ENCODE results near the gene TTLL11.

The TTLL11 gene

DNA sequence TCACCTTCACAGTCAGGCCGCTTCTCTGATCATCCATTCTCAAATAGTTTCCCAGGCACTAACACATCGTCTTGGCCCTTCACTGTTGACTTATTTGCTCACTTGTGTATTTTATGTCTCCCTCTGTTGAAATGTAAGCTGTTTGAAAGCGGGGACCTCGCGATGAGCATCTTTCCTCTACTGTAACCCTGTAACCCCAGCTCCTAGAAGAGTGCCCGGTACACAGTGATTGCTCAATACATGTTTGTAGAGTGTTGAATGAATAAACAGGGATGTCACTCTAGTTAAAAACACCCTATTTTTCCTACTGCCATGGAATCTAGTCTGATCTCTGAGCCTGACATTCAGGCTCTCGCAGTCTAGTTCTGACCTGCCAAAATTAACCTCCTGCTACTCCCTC is 150.8 kb downstream of the TTLL11 start:
- no peak for DNase-seq (ENCODE audit: low read depth)
- no peak overlapping the region for H3K4me3 ChIP-seq (ENCODE audit: low read length)
- TF ChIP-seq, protein P1, sequence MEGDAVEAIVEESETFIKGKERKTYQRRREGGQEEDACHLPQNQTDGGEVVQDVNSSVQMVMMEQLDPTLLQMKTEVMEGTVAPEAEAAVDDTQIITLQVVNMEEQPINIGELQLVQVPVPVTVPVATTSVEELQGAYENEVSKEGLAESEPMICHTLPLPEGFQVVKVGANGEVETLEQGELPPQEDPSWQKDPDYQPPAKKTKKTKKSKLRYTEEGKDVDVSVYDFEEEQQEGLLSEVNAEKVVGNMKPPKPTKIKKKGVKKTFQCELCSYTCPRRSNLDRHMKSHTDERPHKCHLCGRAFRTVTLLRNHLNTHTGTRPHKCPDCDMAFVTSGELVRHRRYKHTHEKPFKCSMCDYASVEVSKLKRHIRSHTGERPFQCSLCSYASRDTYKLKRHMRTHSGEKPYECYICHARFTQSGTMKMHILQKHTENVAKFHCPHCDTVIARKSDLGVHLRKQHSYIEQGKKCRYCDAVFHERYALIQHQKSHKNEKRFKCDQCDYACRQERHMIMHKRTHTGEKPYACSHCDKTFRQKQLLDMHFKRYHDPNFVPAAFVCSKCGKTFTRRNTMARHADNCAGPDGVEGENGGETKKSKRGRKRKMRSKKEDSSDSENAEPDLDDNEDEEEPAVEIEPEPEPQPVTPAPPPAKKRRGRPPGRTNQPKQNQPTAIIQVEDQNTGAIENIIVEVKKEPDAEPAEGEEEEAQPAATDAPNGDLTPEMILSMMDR (conservative IDR thresholded peaks at IDR 0.05; ENCODE audit: low read depth, low read length): no peak

DNA sequence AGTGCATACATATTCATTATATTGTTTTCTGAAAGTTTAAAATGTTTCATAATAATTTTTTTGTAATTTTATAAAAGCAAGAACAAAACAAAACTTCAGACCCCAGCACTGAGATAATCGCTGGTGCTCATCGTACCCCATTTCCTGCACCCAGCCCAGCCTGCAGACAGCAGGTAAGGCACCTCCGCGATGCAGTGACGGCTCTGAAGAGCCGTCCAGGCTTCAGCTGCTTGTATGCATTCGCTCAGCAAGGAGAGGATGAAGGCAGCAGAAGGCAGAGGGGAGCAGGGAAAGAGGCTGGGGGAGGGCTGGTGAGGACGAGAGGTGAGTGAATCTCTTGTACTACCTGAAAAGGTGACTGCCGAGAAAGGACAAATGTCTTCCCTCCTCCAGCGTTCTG is 153.5 kb downstream of the TTLL11 start:
- H3K4me3 ChIP-seq (ENCODE audit: low read length): no peak overlapping the region
- DNase-seq (ENCODE audit: low read depth): no peak

DNA sequence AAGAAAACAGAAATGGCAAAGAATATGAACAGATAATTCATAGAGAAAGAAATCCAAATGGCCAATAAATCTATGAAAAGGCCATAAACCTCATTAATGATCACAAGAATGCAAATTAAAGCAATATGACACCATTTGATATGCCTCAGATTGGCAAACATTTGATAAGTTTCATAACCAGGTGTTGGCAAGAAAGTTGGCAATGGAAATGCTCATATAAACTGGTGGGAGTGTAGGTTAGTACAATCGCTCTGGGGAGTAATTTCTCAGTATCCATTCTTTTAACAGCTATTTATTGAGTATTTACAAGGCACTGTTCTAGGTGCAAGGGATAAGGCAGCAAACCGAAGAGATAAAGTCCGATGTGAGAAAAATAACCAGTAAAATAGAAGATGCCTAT is 154.5 kb downstream of the TTLL11 start:
- no peak overlapping the region for H3K4me3 ChIP-seq (ENCODE audit: low read length)
- no peak for DNase-seq (ENCODE audit: low read depth)
- TF ChIP-seq, protein P1 (conservative IDR thresholded peaks at IDR 0.05; ENCODE audit: low read depth, low read length): no peak

More for the DNA sequence above, 153.5 kb downstream of the TTLL11 start:
- TF ChIP-seq, protein P1 (conservative IDR thresholded peaks at IDR 0.05; ENCODE audit: low read depth, low read length): no peak

DNA sequence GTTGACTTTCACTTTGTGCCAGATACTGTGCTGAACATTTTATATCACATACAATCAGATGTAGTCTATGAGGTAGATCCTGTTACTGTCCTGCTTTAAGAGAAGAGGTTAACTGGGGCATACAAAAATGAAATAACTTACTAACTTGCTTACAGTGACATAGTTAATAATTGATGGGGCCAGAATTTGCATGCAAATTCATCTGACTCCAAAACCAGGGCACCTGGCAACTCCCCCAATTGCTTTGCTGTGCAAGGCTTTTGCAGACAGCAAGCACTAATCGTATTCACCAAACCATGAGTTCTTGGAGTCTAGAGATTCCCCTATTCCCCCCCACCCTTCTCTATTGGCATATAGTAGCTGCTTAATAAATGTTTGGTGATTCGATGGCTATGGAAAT is 155.9 kb downstream of the TTLL11 start:
- H3K4me3 ChIP-seq (ENCODE audit: low read length): no peak overlapping the region
- DNase-seq (ENCODE audit: low read depth): no peak
- TF ChIP-seq, protein P1 (conservative IDR thresholded peaks at IDR 0.05; ENCODE audit: low read depth, low read length): no peak

DNA sequence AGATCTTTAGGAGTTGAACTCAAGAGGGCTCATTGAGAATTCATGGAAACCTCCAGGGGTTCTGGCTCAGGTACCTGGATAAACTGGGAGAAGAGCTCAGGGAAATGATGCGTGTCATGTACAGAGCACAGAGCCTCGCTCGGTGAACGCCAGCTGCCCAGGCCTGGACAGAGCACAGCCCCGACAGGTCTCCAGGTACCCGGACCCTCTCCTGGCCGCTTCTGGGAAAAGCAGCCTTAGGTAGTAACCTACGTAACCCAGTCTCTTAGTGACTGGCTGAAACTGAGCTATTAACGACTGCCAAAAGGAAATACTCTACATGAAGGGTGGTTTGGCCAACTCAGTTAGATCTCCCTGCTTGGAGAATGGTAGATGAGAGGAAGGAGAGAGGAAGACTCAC is 157.4 kb downstream of the TTLL11 start:
- TF ChIP-seq, protein P1 (conservative IDR thresholded peaks at IDR 0.05; ENCODE audit: low read depth, low read length): no peak
- no peak for DNase-seq (ENCODE audit: low read depth)

DNA sequence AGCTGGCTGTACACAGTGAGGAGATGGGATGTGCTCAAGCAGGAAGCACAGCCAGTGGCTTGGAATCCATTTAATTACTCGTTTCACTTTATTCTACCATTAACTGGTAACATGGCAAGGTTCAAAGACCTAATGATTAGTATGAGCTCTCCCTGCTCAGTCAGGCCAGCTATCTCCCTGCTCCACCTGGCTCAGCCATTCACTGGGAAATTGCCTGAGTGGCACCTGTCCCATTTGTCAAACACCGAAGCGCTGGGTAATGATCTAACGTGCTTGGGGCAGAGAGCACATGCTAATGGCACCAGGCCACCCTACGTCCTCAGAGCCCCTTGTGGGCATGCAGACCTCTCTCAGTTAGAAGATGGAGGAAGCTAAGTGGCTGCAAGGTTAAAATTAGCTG is 162.2 kb downstream of the TTLL11 start:
- no peak for DNase-seq (ENCODE audit: low read depth)
- TF ChIP-seq, protein P1 (conservative IDR thresholded peaks at IDR 0.05; ENCODE audit: low read depth, low read length): no peak
- H3K4me3 ChIP-seq (ENCODE audit: low read length): no peak overlapping the region

More for the DNA sequence above, 157.4 kb downstream of the TTLL11 start:
- no peak overlapping the region for H3K4me3 ChIP-seq (ENCODE audit: low read length)

DNA sequence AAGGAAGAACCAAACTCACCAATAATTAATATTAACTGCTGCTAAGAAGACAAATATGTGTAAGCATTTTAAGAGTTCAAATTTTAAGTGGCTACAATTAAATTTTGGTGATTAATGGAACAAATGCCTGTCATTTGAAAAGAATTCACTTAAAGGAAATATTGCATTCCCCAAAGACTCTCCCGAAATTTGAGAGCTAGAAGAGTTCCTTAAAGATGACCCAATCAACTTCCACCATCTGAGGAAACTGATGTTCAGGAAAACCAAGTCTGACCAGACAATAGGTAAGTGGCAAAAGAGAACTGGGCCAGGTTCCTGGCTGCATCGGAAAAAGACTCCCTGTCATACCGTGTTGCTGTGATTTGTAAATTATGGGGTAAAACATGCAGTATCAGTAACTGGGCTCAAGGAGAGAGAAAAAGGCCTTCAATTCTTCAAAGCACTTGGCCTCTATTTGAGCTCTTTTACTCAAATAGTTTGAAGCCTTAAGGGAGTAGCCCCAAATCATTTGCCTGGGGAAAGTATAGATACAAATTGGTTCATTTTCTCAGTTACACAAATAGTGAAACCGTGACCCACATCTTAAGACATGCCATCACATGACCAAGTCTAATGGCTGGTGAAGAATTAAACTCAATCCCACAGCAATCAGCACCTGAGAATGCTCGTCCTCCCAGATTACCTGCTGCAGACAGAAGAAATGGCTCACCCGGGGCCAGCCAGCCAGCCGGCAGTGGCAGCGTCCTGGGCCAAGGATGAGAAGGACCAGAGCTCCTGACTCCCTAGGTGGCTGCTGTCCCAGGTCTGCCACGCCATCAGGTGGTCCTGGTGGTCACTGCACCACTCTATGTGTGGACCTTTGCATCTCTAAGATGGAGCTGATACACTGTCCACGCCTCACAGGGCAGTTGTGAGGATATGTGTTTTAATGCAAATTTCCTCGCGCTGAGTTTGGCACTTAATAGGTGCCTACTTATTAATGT is 162.9 kb downstream of the TTLL11 start:
- TF ChIP-seq, protein P1 (conservative IDR thresholded peaks at IDR 0.05; ENCODE audit: low read depth, low read length): peak; percentile 40
- no peak for DNase-seq (ENCODE audit: low read depth)
- H3K4me3 ChIP-seq (ENCODE audit: low read length): no peak overlapping the region

Data from retinal pigment epithelial cell (primary cell).